ENCODE results near the gene COBLL1.
"Not testable (repeated sequence)": the region's sequence is repeated elsewhere in the genome, so short reads cannot be mapped to it uniquely, and the experiment has no call there.

The COBLL1 gene, protein sequence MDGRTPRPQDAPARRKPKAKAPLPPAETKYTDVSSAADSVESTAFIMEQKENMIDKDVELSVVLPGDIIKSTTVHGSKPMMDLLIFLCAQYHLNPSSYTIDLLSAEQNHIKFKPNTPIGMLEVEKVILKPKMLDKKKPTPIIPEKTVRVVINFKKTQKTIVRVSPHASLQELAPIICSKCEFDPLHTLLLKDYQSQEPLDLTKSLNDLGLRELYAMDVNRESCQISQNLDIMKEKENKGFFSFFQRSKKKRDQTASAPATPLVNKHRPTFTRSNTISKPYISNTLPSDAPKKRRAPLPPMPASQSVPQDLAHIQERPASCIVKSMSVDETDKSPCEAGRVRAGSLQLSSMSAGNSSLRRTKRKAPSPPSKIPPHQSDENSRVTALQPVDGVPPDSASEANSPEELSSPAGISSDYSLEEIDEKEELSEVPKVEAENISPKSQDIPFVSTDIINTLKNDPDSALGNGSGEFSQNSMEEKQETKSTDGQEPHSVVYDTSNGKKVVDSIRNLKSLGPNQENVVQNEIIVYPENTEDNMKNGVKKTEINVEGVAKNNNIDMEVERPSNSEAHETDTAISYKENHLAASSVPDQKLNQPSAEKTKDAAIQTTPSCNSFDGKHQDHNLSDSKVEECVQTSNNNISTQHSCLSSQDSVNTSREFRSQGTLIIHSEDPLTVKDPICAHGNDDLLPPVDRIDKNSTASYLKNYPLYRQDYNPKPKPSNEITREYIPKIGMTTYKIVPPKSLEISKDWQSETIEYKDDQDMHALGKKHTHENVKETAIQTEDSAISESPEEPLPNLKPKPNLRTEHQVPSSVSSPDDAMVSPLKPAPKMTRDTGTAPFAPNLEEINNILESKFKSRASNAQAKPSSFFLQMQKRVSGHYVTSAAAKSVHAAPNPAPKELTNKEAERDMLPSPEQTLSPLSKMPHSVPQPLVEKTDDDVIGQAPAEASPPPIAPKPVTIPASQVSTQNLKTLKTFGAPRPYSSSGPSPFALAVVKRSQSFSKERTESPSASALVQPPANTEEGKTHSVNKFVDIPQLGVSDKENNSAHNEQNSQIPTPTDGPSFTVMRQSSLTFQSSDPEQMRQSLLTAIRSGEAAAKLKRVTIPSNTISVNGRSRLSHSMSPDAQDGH

DNA sequence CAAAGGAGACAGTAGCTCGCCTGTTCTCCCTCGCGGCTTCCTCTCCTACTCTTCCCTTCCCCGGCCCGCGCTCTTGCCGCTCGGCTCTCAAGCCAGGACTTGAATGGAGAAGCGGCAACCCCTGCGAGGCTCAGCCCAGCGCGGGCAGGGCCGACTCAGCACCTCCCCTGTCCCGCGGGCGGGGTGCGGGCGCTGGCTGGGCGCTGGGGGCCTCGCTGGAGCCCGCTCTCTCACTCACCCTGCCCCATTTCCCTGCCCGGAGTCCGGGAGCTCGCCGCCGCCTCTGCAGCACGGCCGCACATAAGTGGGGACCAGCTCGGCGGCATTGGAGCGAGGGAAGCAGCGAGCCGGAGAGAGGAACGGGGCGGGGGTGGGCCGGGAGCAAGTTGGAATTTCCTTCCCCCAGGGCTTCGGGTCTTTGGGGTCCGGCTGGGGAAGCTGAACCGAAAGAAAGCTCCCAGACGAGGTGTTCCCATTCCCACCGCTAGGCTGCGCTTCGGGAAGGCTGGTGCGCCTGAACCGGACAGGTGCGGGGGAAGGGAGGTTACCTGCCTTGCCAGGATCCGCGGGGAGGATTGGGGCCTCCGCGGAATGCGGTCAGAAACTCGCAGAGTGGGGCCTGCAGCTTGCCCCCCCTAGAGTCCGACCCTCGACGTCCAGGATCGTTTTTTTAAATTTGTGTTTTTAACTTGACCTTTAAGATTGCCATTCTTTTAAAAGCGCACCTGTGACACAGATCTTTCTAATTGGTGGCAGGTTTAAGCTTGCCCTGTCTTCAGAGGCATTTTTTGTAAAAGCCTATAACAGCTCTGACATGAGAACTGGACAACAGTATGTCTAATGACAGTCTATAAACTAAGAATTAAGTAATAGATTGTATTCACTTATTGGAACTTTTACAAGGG lies at the start of gene COBLL1:
Gene COBLL1 (minus strand): TSS at position 105 of the 905 bp plus-strand sequence. CDS start 627 bp downstream, outside the sequence.
- no peak for FAIRE-seq

GRCh38 chr2:164890544-164890943 lies 48.9 kb upstream of the COBLL1 start:
- peak; percentile 51 for FAIRE-seq

GRCh38 chr2:164888592-164888991 lies 47.0 kb upstream of the COBLL1 start:
- no peak for FAIRE-seq

DNA sequence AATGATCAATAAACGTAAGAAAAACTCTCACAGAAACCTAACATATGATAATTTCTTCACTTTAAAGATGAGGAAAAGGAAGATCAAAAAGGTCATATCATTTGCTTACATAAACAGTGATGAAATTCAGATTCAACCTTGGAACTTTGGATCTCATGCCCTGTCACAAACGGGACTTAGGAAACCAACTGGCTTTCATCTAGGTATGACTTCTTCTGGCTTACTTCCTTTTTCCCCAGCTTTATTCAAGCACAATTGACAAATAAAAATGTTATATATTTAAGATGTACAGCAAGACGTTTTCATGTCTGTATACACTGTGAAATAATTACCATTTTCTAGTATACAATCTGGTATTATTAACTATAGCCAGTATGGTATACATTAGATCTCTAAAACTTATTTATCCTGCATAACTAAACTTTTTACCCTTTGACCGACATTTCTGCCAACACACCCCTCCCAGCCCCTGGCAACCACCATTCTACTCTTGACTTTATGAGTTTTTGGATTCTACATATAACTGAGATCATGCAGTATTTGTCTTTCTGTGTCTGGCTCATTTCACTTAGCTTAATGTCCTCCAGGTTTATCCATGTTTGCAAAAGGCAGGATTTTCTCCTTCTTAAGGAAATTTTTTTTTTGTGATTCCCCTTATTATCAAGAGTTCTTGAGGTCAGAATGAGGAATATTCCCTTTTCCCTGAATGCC lies 46.0 kb upstream of the COBLL1 start:
- FAIRE-seq: no peak

- no peak for FAIRE-seq
Observed at GRCh38 chr2:164882276-164882675, 40.7 kb upstream of the COBLL1 start.

- FAIRE-seq: no peak
Observed at GRCh38 chr2:164881524-164881923, 39.9 kb upstream of the COBLL1 start.

DNA sequence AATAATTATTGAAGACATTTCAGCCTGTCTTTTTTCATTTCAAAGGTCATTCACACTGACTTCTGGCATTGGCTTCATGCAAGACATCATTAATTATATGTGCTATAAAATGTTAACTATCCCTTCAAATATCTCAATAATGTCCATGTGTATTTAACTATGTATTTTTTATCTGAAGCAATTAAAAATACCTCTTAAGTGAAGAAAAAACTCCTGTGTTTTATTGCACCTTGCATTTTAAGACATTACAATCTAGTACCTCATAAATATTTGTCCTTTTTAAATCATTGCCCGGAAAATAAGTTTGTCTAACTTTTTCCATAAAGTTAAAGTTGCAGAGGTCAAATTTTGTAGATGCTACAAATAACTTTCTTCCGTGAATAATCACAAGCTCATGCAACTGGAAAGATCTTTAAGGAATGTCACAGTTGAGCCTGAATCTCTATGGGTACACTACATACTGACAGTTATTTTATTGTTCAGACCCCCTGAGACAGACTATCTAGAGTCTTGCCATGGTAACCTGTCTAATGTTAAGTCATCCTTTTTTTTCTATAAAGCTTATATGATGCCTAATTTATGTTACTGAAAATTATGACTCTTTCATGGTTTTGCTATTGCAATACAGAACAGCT lies 38.4 kb upstream of the COBLL1 start:
- peak; percentile 98 for FAIRE-seq

DNA sequence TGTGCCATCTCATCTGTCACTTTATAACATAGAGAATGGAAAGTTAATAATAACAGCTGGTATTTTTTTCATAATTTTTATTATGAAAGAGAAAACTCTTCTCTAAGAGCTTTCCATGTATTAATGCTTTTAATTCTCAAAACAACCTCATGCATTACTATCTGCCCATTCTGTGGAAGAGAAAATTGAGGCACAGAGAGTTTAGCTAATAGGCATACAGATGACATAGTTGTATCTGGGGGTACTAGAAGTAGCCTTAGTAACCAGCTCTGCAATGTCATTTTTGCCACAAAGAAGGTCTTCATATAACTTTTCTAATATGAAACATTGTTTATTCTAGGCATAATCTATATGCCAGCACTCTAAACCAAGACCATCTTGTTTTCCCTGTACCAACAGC lies 36.3 kb upstream of the COBLL1 start:
- no peak for FAIRE-seq

DNA sequence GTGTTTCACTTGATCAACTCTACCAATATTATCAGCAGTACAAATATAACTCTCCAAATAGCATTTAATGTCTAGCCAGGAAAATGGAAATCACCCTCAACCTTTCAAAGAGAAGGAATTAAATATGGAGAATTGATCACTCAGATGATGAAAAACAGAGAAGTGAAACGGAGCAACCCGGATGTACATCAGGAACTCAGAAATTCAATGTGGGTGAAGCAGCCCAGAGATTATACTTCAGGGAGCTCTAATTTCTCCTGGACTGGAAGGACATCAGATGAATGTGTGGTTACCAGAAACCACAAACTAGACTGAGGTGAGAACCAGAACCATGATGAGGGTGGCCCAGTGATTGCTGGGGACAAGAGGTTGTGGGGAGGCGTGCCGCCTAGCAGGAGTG lies 35.5 kb upstream of the COBLL1 start:
- no peak for FAIRE-seq

DNA sequence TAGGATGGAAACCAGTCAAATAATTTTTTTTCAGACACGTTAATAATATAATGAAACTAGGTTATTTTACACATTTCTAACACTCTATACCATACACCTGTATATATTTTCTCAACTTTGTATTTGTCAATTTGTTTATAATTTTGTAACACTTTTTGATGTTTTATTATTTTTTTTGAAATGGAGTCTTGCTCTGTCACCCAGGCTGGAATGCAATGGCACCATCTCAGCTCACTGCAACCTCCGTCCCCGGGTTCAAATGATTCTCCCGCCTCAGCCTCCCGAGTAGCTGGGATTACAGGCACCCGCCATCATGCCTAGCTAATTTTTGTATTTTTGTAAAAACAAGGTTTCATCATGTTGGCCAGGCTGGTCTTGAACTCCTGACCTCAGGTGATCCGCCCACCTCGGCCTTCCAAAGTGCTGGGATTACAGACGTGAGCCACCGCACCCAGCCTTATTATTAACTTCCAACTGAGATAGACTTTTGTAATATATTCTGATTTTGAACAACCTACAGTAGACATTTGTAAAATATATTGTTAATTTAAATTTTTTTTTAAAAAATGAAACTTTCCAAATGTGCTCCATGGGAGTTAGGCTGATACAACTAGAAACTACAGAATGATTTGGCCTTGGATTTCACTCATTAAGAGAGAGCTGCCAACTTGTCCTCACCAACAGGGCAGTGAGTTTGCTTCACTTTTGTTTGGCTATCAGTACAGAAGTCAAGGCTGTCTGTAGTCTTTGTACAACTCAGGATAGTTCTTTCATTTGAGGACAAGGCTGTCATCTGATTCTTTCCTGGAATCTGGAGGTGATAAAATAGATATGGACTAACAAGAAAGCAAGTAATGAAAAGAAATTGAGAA lies 33.9 kb upstream of the COBLL1 start:
- no peak for FAIRE-seq

GRCh38 chr2:164873210-164873908 lies 31.7 kb upstream of the COBLL1 start:
- FAIRE-seq: no peak

GRCh38 chr2:164871404-164871803 lies 29.8 kb upstream of the COBLL1 start:
- FAIRE-seq: no peak

DNA sequence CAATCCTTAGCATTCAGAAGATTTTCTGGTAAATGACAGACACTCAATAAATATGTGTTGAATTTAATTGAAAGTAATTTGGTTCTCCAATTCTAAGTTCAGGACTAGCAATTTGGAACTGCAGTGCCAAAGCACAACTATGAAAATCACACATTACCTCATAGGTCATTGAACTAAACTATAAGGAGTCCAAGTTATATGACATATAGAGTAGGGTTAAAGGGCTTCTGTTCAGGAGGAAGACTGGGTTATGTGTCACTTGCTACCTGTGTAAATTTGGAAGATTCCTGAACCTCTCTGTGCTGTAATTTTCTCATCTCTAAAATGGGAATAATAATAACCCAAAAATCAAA lies 27.8 kb upstream of the COBLL1 start:
- no peak for FAIRE-seq

DNA sequence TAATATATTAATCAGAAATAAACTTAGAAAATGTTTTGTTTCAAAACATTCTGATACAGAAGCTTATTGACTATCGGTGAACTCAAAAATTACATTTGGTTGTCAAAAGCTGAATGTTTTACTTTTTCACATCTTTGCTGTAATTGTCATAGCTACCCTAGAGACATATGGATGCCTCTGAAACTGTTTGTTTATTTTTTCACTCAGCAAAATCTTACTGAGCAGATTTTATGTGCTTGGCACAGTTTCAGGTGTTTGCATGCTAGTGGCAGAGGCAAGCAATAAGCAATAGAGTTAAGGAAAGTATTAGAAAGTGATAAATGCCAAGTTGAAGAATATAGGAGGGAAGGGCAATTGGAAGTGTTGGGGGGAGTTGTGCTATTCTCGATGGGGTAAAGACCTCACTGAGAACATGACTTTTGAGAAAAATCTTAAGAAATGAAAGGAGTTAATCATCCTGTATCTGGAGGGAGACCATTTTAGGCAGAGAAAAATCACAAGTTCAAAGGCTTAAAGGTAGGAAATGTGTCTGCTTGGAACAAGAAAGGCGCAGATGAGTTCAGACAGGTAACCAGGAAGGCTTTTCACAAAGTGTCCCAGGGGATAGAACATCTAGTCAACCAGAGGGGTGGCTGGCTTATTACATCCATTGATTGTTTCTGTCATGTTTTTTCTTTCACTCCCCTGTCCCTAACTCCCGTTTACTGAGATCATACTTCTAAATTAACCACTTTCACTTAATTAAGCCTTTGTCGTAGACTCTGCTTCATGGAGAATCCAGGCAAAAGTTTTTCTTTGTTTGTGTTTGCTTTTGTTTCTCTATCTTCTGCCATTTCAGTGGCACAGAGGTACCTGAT lies 27.2 kb upstream of the COBLL1 start:
- FAIRE-seq: no peak

- FAIRE-seq: no peak
Observed at GRCh38 chr2:164867779-164868397, 26.3 kb upstream of the COBLL1 start.

DNA sequence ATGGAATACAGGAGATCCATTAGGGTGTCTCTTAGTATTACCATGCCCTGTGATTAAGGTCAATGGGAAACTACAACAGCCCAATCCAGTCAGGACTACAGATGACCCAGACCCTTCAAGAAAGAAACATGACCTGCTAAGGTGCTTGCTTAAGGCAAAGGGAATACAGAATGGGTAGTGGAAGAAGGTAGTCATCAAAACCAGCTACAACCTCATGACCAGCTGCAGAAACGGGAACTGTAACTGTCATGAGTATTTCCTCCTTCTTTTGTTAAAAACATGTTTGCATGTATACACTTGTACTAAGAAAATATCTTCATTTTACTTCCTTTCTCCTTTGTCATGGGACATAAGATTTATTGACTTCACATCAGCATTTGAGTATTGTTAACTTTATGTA lies 24.8 kb upstream of the COBLL1 start:
- FAIRE-seq: not testable (repeated sequence)

DNA sequence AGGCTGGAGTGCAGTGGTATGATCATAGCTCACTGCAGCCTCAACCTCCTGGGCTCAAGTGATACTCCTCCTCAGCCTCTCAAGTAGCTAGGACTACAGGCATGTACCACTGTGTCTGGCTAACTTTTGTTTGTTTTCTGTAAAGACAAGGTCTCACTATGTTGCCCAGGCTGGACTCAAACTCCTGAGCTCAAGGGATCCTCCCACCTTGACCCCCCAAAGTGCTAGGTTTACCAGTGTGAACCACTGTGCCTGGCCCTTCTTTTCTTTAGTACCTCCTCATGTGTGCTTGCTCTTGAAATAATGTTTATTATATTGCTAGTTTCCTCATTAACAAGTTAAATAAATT lies 19.0 kb upstream of the COBLL1 start:
- no peak for FAIRE-seq

All from endometrium (tissue), 2 donors.